GM18517 (cell line): ENCODE data around the gene PCK1.

Experiments
- ATAC-seq: cut with Tn5 transposase; IDR thresholded peaks from one replicate; pipeline ENCODE4 v1.9.1; 2021; ENCODE audit warnings: mild to moderate bottlenecking, moderate library complexity; ENCODE audit not compliant: unreplicated experiment

PCK1 gene

DNA sequence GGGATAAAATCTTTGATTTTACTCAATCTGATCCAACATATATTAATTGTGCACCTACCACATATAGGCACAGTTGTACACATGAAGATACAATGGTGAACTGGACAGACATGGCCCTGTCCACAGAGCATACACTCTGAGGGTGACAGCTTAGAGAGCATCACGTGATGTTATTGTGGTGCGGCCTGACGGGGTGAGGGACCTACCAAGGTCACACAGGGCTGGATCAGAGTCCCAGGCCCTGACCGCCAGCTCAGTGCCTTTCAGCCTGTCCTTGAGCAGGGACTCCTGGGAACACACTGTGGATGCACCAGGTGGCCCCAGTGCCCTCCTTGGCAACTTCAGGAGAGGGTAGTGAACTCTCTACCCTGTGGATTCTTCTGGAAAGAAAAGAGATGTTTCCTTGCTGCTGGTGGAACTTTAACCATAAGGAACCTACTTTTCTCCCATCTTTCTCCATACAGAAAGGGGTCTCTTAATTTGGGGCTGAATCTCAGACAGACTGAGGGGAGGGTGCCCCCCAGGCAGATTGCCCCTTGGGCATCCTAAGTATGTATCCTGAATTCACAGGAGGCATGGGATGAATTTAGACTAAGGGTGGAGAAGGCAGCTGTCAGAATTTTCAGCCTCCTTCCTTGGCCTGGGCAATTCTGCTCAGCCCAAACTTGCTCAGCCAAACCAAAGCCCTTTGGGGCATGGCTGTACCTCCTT lies 26.5 kb downstream of the PCK1 start:
- no peak for ATAC-seq

DNA sequence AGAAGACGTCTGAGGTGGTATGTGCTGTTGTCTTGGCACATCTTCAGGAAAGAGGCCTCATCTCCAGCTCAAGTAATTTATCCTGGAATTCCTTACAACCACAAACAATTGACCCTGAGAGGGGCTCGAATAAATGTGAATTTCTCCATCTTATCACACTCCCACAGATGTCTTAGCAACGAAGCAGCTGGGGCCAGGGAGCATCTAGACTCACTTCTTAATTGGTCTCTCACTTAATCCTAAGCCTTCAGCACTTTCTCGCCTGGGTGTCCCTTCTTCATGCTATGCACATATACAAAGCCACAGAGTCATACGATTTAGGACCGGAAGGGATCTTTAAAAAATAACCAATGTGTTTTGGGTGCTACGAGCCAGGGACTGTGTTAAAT lies 27.1 kb downstream of the PCK1 start:
- no peak for ATAC-seq

DNA sequence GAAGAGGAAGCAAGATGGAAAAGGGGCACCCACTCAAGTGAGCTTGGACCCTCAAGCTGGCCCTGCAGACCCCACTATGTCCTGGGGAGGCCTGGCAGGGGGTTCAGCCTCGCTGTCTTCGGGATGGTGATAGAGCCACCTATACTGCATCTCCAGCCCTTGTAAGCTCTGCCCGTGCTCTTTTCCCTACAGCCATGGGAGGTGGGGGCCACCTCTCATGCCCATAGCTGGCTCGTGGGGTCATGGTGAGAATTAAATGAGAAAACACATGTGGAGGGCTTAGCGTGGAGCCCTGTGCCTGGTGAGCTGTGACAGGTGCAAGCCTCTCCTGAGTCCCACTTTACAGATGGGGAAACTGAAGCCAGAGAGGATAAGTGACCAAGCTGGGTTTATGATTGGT lies 27.7 kb downstream of the PCK1 start:
- no peak for ATAC-seq

DNA sequence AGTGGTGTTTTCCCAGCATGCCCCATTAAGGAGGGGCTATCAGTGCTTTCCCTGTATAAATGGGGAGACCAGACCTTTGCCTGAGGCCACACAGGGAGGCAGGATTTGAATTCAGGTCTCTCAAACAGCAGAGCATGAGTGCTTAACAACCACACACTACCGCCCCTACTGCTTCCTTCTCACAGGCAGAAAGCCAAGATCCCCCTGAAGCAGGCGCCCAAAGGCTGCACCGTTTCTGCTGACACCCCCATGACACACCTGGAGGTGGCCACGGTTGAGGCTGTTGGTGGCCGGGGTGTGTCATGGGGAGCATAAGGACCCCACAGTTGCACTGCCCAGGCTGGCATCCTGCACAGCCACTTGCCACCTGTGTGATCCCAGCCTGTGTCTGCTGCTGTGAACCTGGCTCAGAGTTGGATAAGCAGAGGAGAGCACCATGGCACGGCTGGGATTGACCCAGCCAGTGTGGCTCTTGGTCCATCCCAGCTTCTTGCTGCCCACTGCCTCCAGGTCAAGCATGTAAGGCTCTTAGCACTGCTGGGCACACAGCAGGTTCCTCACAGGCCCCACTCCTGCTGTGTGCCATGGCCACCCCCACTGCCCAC lies 28.3 kb downstream of the PCK1 start:
- ATAC-seq = no peak

DNA sequence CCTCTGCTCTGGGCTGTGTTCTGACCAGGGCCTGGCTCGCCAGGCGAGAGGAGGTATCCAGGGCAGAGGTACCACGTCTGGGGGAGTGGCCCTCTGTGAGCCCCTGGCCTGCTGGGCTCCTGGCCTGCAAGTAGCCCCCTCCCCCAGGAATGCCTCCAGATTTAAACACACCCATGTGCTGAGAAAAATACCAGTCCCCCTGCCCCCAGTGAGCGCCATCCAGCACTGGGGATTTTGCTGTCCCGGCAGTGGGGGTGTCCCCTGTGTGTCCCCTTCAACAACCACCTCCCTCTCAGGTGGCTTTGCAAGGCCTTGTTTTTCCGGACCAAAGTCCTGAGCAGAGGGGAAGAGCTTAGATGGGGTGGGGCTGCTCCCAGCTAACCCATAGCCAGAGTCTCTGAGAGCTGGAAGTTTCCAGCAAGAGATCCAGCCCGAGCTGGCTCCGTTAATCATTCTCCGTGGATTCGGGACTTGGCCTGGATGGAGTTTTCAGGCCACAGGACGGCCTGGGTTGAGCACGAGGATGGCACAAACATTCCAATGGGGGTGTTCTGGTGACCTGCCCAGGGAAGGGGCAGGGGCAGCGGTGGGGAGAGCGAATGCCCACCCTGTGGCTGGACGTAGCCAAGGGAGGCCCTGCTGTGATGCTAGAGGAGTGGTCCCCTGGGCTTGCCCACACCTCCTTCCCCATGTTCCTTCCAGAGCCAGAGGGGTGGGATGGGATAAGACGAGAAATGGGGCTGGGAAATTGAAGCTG lies 29.0 kb downstream of the PCK1 start:
- ATAC-seq = no peak

DNA sequence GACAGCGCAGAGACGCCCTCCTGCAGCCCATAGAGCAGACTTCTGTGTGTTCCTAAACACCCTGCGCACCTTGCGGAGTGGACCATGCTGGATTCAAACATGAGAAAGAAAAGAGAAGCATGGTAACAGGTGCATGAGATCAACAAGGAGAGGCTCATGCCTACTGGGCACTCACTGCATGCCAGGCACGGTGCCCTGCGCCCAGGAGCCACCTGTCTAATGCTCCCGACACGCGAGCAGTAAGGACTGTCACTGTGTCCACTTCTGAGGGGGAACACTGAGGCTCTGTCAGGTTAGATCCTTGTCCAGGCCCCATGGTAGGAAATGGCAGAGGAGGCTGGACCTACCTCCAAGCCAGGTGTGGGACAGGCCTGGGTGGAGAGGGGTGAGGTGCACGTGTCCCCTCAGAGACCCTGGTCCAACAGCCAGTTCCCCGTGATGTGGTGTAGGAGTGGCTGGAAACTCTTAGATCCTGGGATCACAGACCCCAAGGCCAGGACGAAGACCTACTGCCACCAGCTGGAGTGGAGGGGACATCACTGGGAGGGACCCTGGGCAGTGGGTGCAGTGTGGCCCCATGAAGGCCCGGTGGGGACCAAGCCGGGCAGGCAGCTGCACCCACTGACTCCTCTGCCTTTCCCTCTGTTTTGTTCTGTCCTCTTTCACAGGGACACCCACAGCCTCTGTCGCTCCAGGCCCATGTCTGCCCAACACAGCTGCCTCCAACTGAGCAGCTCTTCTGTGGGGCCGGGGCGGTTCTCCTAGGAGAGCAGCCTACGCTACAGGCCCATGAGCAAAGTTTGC lies 29.8 kb downstream of the PCK1 start:
- no peak for ATAC-seq

DNA sequence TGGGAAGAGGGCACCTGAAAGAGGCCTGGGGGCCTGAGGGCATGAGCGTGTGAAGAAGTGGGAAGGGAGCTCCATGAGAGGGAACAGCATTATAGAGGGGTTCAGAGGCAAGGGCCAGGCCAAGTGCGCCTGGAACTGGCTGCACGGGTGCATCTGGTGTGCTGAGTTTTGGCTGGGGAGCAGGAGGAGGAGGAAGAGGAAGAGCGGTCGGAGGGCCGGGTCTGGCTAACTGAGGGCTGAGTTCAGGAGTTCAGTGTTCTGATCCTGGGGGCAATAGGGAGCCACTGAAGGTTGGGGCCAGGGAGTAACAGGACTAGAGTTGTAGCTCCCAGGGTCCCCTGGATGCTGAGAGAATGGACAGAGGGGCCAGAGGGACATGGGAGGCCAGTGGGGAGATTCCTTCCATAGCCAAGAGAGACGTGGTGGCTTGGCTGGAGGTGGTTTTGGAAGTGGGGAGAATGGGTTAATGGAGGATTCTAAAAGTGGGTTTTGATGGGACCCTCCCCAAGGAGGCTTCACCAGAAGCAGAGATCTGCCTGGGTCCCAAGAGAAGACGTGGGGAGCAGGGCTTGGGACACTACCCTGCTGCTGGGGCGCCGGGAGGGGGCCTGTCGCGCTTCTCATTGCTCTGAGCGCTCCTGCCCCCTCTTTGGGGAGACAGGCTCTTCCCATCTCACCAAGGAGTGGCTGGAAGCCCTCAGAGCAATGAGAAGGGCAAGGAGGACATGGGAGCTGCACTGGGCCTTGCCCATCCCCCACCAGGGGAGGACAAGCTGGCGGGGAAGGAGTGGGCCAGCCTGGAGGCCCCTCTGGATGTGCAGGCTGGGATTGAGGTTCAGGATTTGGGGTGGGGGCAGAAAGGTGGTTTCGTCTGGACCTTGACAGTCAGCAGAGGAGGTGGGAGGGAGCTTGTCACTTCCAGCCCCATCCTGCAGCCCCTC lies 30.6 kb downstream of the PCK1 start:
- ATAC-seq = no peak

DNA sequence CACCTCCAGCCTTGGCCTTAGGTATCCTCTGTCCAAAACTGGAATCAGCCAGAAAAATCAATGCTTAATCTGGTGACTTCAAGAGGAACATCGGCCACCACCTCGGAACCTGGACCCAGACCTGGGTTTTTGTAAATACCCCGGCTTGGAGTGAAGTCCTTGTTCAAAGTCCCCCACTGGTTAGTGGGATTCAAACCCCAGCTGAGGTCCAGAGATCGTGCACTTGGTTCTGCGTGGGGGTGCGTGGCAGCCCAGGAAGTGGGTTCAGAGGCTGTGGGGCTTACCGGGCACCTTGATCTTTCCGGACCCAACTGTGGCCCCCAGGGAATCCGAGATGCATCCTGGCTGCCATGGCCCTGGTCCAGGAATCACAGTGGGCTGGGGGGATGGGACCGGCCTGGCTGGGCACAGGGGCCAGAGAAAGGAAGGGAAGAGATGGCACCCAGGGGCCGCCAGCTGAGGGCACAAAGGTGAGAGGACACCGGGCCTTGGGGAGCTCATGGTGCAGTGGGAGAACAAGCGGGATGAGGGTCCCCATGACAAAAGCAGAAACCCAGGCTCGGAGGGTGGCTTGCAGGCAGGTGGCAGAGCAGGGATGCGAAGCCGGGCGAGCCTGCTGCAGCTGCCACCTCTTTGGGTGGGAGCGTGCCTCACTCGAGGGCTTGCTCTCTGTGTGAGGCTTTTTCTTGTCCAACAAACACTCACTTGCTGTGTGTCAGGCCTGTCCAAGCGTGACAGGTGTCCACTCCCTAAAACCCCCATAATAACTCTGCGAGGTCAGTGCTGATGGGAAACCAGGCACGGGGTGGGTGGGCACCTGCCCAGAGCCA lies 31.6 kb downstream of the PCK1 start:
- ATAC-seq = no peak

DNA sequence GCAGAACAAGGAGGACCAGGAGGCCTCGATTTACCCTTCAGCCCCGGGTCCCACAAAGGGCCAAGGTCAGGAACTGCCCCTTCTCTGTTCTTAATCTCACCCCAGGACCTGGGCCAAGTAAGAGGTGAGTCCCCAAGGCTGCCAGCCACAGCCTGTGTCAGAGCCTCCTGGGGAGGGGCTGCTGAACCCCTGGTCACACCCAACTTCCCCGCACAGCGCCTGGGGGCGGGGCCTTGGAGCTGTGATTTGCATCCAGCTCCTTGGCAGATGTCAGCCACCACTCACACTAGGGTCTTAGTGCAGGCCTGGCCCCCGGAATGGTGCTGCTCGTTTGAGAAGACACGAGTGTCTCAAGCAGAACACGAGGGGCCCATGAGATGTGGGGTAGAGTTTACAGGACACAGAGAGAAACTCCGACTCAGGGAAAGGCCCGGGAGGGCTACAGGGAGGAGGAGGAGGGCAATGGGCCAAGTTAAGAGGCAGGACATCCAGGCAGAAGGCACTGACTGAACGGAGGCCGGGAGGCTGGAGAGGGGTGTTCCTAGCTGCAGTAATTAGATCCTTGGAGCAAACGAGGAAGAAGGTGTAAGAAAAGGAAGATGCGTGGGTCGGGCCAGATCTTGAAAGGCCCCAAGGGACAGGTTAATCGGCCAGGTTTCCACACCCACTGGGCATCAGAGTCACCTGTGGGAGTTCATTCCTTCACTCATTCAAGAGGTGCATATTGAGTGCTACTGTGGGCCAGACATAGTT lies 32.4 kb downstream of the PCK1 start:
- no peak for ATAC-seq

DNA sequence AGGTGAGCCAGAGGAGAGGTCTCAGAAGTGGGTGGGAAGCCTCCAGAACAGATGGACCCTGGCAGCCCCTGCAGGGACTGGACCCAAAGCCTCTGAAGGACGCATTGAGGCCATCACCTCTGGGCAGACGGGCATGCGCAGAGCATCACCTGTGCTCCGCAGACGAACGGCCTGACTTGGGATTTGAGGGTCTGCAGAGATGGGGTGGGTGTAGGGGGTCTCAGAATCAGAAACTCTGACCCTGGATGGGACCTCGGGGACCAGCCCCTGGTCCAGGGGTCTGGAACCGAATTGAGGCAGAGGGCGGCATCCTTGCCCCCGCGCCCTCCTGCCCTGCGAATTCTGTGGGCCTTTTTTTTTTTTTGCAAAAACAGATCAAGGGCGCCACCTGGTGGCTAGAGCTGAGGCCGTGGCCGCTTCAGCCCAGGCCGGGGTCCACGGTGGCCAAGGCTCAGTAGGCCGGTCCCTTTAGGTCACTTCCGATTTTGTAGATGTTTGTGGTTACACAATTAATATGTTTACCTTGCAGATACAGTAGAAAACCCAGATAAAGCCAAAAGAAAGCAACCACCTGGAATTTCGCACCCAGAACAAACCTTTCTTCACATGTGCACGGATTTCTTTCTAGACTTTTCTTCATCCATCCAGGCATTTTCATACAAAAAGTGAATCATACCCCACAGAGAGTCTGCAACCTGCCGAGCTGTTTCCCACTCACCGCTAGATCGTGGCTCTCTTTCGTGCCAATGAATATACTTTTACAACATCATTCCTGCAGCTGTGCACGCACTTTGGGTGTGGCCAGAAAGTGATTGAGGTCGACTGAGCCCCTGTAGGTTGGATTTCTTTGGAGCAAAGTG lies 33.4 kb downstream of the PCK1 start:
- ATAC-seq = no peak

DNA sequence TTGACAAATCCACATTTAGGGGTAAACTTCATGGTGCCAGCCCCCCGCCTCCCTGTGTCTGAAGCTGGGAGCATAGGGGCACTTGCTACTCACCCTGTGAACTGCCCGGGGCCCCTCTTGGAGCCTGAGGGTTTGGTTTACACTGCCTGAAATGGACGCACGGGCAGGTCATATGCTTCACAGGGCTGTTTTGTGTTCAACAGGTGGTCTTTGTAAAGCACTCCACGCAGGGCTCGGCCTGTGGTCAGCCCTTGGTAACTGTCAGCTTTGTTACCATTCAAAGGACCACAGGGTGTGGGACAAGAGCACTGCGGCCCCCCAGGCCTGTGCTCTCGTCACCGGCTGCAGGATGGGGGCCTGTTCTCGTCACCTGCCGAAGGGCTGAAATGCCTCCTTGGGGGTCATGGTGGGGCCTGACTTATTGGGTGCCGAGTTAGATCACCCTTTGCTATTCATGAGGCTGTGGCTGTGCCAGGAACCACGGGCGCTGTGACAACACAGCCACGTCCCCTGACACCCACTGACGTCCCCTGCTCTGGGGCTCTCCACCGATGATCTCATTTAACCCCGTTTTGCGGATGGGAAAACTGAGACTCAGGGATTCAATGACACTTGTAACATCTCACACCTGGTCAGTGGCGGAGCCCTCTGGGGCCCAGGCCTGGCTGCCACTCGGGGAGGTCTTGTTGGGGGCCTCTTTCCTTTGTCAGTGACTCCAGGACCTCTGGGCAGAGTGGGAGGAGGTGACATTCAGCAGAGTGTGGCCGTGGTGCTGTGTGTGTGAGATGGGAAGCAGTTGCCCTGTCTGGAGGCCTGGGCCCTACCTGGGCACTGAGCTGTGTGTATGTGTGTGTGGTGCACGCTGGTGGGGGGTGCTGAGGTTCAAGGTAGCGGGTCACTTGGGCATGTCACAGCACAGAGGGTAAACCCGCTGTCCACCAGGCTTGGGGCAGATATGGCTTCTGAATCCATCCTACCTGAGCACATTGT lies 34.4 kb downstream of the PCK1 start:
- ATAC-seq = no peak

DNA sequence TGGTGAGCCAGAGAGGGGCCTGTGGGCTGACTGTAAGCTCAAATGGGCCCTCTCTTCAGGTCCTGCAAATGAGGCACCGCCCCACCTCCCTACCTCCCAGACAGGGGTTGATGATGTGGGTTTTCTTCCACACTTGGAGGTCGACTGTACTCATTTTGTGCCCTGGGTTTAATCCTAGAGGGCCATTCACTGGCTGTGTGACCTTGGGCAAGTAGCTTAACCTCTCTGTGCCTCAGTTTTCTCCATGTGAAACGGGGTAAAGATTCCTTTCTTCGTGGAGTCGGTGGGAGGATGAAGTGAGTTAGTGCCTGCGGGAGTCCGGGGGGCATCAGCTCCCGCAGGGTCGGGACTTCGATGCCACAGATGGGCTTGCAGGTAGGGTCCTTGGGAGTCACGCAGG lies 35.4 kb downstream of the PCK1 start:
- ATAC-seq = no peak

DNA sequence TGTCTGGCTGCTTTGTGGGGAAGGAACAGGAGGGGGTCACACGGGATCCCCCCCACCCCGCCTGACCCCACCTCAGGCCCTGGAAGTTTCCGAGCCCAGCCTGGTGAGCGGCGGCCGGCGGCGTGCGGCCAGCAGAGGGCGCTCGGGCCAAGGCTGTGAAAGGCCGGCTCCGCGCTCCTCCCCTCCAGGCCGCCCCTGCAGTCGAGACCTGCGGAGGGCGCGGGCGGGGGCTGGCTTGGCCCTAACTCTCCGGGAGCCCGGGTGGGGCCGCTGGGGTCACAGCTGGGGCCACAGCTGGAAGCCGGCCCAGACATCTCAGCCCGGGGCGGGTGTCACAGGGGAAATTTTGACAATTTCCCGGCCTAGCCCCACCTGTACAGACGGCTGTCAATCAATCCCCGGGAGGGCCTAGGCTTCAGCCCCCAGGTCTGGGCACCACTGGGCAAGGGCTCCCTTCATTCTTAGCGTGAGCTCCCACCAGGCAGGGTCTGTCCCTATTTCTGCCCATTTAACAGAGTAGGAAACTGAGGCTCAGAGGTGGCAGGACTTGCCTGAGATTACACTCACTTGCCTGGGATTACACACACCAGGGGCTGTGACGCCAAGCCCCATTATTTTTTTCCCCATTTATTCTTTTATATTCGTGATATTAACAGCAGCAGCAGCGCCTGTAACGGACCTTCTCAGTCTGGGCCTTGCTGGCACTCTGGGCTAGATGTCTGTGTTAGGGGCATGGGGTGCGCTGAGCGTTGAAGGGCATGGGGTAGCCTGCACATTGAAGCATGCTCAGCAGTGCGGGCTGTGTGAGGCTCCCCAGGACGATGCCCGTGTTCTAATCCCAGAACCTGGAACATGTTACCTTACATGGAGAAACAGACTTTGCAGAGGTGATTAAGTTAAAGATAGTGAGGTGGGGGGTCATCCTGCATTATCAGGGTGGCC lies 36.4 kb downstream of the PCK1 start:
- no peak for ATAC-seq

DNA sequence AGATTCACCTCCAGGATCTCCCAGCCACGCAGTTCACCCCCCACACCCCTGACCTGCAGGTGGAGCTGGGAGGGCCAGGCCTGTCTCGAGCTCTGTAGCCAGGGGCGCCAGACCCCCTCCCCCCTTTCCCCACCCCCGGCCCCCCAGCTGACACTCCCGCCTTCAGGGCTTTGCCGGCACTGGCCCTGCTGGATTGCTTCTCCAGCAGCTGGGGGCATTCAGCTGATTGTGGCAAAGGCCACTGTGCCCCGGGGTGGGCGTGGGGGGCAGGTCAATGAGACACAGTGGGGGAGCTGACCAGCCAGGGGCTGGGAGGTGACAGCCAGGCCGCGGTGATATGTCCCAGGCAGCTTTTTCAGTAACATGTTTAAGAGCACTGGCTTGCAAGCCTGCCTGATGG lies 37.1 kb downstream of the PCK1 start:
- ATAC-seq = no peak

DNA sequence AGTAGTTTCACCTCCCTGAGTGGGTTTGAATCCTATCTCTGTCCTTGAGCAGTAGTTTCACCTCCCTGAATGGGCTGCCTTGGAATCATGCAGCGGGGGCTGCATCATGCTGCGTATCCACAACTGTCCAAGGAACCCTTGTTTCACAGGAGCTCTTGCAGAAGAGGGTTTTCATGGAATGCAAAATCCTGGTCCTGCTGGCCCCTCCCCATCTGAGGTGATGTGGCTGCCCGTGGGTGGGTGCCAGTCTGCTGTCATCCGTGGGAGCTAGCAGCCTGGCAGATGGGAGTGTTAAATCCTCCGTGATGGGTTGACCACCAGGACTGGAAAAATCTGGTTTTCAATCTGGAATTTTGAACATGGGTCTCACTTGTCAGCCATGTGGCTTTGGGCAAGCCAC lies 37.6 kb downstream of the PCK1 start:
- ATAC-seq = no peak
